Activated CD4-positive, alpha-beta T cell treated with anti-CD3 and anti-CD28 coated beads for 24 hours (primary cell): ENCODE measurements around the gene OSCAR.
"Not testable (repeated sequence)": the region's sequence is repeated elsewhere in the genome, so short reads cannot be mapped to it uniquely, and the experiment has no call there.

Source experiments
- DNase-seq, 2 donors: peaks; one replicate each; pipeline ENCODE4 v3.0.0-alpha.2; 2020; ENCODE audit warnings: low read depth in 2 of 2

Gene OSCAR

GRCh38 chr19:54125713-54126112, 25.1 kb upstream of the OSCAR start:
- DNase-seq, result no peak

- DNase-seq, result no peak
Observed at GRCh38 chr19:54124393-54124792, 23.8 kb upstream of the OSCAR start.

- no peak for DNase-seq
Observed at GRCh38 chr19:54123682-54124081, 23.1 kb upstream of the OSCAR start.

GRCh38 chr19:54121259-54121658, 20.7 kb upstream of the OSCAR start:
- DNase-seq, result no peak

- DNase-seq, result peak; percentile 89 to 95
Observed at GRCh38 chr19:54115109-54116063, 14.8 kb upstream of the OSCAR start, which contains the start of the genes PRPF31 and TFPT. Gene PRPF31, plus strand, starts transcription at chr19:54115754. Its CDS starts 2,525 bp downstream, at chr19:54118279. Gene TFPT, minus strand, starts transcription at chr19:54115657. Its CDS starts 388 bp downstream, at chr19:54115269.

- DNase-seq, result no peak
Observed at GRCh38 chr19:54114340-54115108, 13.9 kb upstream of the OSCAR start.

GRCh38 chr19:54109651-54110050, 9.0 kb upstream of the OSCAR start:
- DNase-seq, result no peak

- DNase-seq, result no peak
Observed at GRCh38 chr19:54108496-54108895, 7.9 kb upstream of the OSCAR start.

GRCh38 chr19:54107876-54108490, 7.4 kb upstream of the OSCAR start:
- DNase-seq, result no peak

GRCh38 chr19:54106716-54107115, 6.1 kb upstream of the OSCAR start:
- DNase-seq, result no peak

- DNase-seq, result no peak
Observed at GRCh38 chr19:54105796-54106195, 5.2 kb upstream of the OSCAR start.

- DNase-seq, result no peak
Observed at GRCh38 chr19:54104998-54105715, 4.6 kb upstream of the OSCAR start.

GRCh38 chr19:54102421-54103169, 2.0 kb upstream of the OSCAR start, which contains the start of gene NDUFA3:
Gene NDUFA3, plus strand, starts transcription at chr19:54102855. Its CDS starts 24 bp downstream, at chr19:54102879.
- peak; percentile 94 to 95 for DNase-seq

GRCh38 chr19:54099903-54100255, 724 bp downstream of the OSCAR start:
- DNase-seq, result not testable (repeated sequence)

GRCh38 chr19:54099190-54099902, 1.3 kb downstream of the OSCAR start:
- DNase-seq, result no peak

GRCh38 chr19:54096617-54097106, 3.9 kb downstream of the OSCAR start:
- DNase-seq, result no peak

GRCh38 chr19:54095859-54096616, 4.6 kb downstream of the OSCAR start:
- not testable (repeated sequence) for DNase-seq

- DNase-seq, result no peak
Observed at GRCh38 chr19:54095136-54095858, 5.3 kb downstream of the OSCAR start.
